GM10266 (cell line): ENCODE data around the gene FBXL17.
A peak's percentile ranks its signal among the peaks of the same experiment; 100 is the strongest.

Experiments used
- DNase-seq: peaks from one replicate; pipeline ENCODE4 v3.0.0; 2012; ENCODE audit errors: extremely low spot score
- CTCF ChIP-seq: IDR thresholded peaks from 2 replicates; pipeline ENCODE4 v1.5.1; 2012; ENCODE audit warnings: mild to moderate bottlenecking, low read depth; ENCODE audit not compliant: control insufficient read depth, insufficient read depth; ENCODE audit errors: missing control alignments

Gene FBXL17

GRCh38 chr5:108101821-108102220 is 280.1 kb downstream of the FBXL17 start:
- DNase-seq, result no peak
- TF ChIP-seq CTCF, result no peak

- no peak for DNase-seq
- no peak for TF ChIP-seq CTCF
Observed at GRCh38 chr5:108101130-108101529, 280.8 kb downstream of the FBXL17 start.

- no peak for TF ChIP-seq CTCF
Observed at GRCh38 chr5:108094800-108095199, 287.1 kb downstream of the FBXL17 start.

GRCh38 chr5:108093186-108093585 is 288.7 kb downstream of the FBXL17 start:
- TF ChIP-seq CTCF, result peak; percentile 35
- peak; percentile 24 for DNase-seq

More at GRCh38 chr5:108094800-108095199, 287.1 kb downstream of the FBXL17 start:
- DNase-seq, result no peak

- no peak for TF ChIP-seq CTCF
Observed at GRCh38 chr5:108090946-108091345, 291.0 kb downstream of the FBXL17 start.

GRCh38 chr5:108084105-108084504 is 297.8 kb downstream of the FBXL17 start:
- TF ChIP-seq CTCF, result no peak
- DNase-seq, result no peak

More at GRCh38 chr5:108090946-108091345, 291.0 kb downstream of the FBXL17 start:
- DNase-seq, result no peak

GRCh38 chr5:108083232-108083631 is 298.7 kb downstream of the FBXL17 start:
- TF ChIP-seq CTCF, result no peak
- DNase-seq, result no peak

- no peak for DNase-seq
- TF ChIP-seq CTCF, result no peak
Observed at GRCh38 chr5:108081707-108082106, 300.2 kb downstream of the FBXL17 start.
